ENCODE data around the gene KCNE4. TPM values are rescaled to one million over a fixed set of nuclear protein-coding genes. Genes with fewer than 3 reads are reported as not detected.

KCNE4 gene
- total and polyA plus RNA-seq, 9 of the 15 experiments (the other 6 are each of a cell fraction or from before 2014, with no cell fraction given), result not detected

DNA sequence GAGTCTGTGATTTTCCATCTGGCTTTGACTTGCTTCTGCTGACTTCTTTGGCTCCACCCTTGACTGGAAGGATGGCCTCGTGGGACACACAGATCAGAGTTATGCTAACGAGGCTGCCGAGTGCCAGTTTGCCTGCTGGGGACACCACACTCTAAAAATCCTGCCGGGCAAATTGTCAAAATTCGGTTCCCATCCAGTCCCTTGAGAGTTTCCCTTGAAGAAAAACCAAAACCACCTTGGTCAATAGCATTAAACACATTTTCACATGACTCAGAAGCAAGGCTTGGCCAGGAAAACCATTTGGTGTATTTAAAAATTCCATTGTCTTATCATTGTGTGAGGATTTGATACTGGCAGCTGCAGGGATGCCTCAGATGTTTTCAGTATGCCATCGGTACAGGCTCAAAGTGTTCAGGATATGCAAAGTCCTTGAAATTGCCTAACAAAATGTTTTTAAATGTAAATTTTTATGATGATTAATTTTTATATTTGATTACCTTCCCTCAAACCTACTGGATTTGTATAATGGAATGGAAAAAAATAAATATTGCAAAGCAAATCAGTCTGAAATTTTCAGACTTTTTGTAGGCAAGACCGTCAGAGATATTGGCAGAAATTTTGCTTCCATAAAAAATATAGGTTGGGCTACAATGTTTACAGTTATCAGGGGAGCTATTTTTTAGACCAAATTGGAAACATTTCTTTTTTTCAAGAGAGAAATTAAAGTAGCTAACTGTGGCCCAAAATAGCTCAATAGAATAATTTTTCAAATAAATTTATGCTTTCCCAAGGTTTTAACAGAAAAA is 41.6 kb downstream of the KCNE4 start (continued):
- TF ChIP-seq, protein P1, sequence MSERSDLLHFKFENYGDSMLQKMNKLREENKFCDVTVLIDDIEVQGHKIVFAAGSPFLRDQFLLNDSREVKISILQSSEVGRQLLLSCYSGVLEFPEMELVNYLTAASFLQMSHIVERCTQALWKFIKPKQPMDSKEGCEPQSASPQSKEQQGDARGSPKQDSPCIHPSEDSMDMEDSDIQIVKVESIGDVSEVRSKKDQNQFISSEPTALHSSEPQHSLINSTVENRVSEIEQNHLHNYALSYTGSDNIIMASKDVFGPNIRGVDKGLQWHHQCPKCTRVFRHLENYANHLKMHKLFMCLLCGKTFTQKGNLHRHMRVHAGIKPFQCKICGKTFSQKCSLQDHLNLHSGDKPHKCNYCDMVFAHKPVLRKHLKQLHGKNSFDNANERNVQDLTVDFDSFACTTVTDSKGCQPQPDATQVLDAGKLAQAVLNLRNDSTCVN (CRISPR knock-in tag; IDR thresholded peaks at IDR 0.05), result no peak
- TF ChIP-seq, protein P2, sequence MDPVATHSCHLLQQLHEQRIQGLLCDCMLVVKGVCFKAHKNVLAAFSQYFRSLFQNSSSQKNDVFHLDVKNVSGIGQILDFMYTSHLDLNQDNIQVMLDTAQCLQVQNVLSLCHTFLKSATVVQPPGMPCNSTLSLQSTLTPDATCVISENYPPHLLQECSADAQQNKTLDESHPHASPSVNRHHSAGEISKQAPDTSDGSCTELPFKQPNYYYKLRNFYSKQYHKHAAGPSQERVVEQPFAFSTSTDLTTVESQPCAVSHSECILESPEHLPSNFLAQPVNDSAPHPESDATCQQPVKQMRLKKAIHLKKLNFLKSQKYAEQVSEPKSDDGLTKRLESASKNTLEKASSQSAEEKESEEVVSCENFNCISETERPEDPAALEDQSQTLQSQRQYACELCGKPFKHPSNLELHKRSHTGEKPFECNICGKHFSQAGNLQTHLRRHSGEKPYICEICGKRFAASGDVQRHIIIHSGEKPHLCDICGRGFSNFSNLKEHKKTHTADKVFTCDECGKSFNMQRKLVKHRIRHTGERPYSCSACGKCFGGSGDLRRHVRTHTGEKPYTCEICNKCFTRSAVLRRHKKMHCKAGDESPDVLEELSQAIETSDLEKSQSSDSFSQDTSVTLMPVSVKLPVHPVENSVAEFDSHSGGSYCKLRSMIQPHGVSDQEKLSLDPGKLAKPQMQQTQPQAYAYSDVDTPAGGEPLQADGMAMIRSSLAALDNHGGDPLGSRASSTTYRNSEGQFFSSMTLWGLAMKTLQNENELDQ (CRISPR knock-in tag; IDR thresholded peaks at IDR 0.05; ENCODE audit: borderline replicate concordance), result no peak
- no peak for TF ChIP-seq TFAM (CRISPR knock-in tag; conservative IDR thresholded peaks at IDR 0.05)
- TF ChIP-seq RFX5 (IDR thresholded peaks at IDR 0.05; ENCODE audit: low read depth, low read length), result no peak
- no peak for TF ChIP-seq ZNF584 (CRISPR knock-in tag; IDR thresholded peaks at IDR 0.05; ENCODE audit: low read depth)
- no peak for TF ChIP-seq PTBP1 (IDR thresholded peaks at IDR 0.05; ENCODE audit: low read depth, low read length)
- TF ChIP-seq ETV6 (IDR thresholded peaks at IDR 0.05; ENCODE audit: borderline replicate concordance in 1 of 2, low read depth in 2 of 2, low read length in 1 of 2), result no peak
- no peak for TF ChIP-seq ETV6 (CRISPR knock-in tag; IDR thresholded peaks at IDR 0.05; ENCODE audit: borderline replicate concordance)
- no peak for TF ChIP-seq ZNF311 (CRISPR knock-in tag; IDR thresholded peaks at IDR 0.05)
